AG04450 (cell line): Measurements from ENCODE around the gene PAX5. TPM values are rescaled to one million over a fixed set of nuclear protein-coding genes. Genes with fewer than 3 reads are reported as not detected.

Experiments used
- CTCF ChIA-PET: fragments of 300-600, 350-600 bp; formaldehyde crosslinking; extraction: SDS; loops from one replicate; lab custom pipeline; 2022; ENCODE audit warnings: antibody characterized with exemption, inconsistent platforms; lab: Charles Lee
- POLR2A ChIA-PET: fragments of 350-600 bp; formaldehyde crosslinking; extraction: SDS; loops from one replicate; lab custom pipeline; 2021; ENCODE audit warnings: antibody characterized with exemption, inconsistent platforms; lab: Yijun Ruan, JAX
- DNase-seq: peaks from one replicate; pipeline ENCODE4 v3.0.0-alpha.2; 2011; ENCODE audit warnings: low read depth, low spot score
- H3K27ac ChIP-seq: one replicate; pipeline ENCODE4 v1.5.1; 2012; ENCODE audit warnings: low read depth, low read length, control low read depth
- H3K27me3 ChIP-seq: one replicate; pipeline ENCODE4 v1.6.0; 2012; ENCODE audit warnings: low read length; ENCODE audit not compliant: control insufficient read depth, insufficient read depth
- H3K4me3 ChIP-seq: 2 replicates; pipeline ENCODE4 v1.5.1; 2011; ENCODE audit warnings: mild to moderate bottlenecking, low read depth, low read length, control low read depth
- H3K9me3 ChIP-seq: 2 replicates; pipeline ENCODE4 v1.5.1; 2012; ENCODE audit warnings: low read length; ENCODE audit not compliant: control insufficient read depth, insufficient read depth
- CTCF ChIP-seq: IDR thresholded peaks from 2 replicates; pipeline ENCODE4 v1.5.1; 2011; ENCODE audit warnings: low read depth, low read length, control low read depth, inconsistent platforms
- polyA plus RNA-seq: library from polyadenylated mRNA; depleted of rRNA; stranded (reverse); fragments of >200 nt; gene quantifications from 2 replicates; pipeline ENCODE4 v1.2.3, GENCODE V29; 2011

PAX5 gene
- polyA plus RNA-seq, 1 experiment: not detected

GRCh38 chr9:36962691-36963090 lies 71.4 kb downstream of the PAX5 start:
- Histone ChIP-seq H3K27me3 (peaks cover 10% of the 10 kb centered on the region), H3K27ac (no peak overlapping the region), H3K9me3 (no peaks in the 10 kb centered on the region), H3K4me3 (no peak overlapping the region)
- no peak for TF ChIP-seq CTCF
- CTCF ChIA-PET: interaction anchor here (0.6 kb wide), 1 partner anchor 28 kb away, joined by 9 read pairs; no protein-coding TSS in a partner anchor
- no peak for DNase-seq
- POLR2A ChIA-PET: no interaction called here

GRCh38 chr9:36961561-36962325 lies 72.3 kb downstream of the PAX5 start:
- ChIA-PET CTCF (interaction anchor here (0.6 kb wide), 1 partner anchor 29 kb away, joined by 9 read pairs; no protein-coding TSS in a partner anchor), POLR2A (no interaction called here)
- Histone ChIP-seq H3K9me3 (no peaks in the 10 kb centered on the region), H3K27ac (no peak overlapping the region), H3K27me3 (peaks cover 15% of the 10 kb centered on the region), H3K4me3 (no peak overlapping the region)
- no peak for DNase-seq
- TF ChIP-seq CTCF: no peak

GRCh38 chr9:36961051-36961450 lies 73.0 kb downstream of the PAX5 start:
- no peak for TF ChIP-seq CTCF
- H3K27me3 ChIP-seq: peaks cover 15% of the 10 kb centered on the region
- CTCF ChIA-PET: no interaction called here
- no peak for DNase-seq
- POLR2A ChIA-PET: no interaction called here
- H3K4me3 ChIP-seq: no peak overlapping the region
- H3K27ac ChIP-seq: no peak overlapping the region
- H3K9me3 ChIP-seq: no peaks in the 10 kb centered on the region

GRCh38 chr9:36960575-36960955 lies 73.5 kb downstream of the PAX5 start:
- ChIA-PET POLR2A (no interaction called here), CTCF (no interaction called here)
- Histone ChIP-seq H3K4me3 (no peak overlapping the region), H3K27ac (no peak overlapping the region), H3K9me3 (no peaks in the 10 kb centered on the region), H3K27me3 (peaks cover 15% of the 10 kb centered on the region)
- no peak for DNase-seq
- no peak for TF ChIP-seq CTCF

GRCh38 chr9:36959681-36960574 lies 74.1 kb downstream of the PAX5 start:
- Histone ChIP-seq H3K27ac (no peak overlapping the region), H3K9me3 (no peaks in the 10 kb centered on the region), H3K27me3 (peaks cover 18% of the 10 kb centered on the region), H3K4me3 (no peak overlapping the region)
- CTCF ChIA-PET: no interaction called here
- TF ChIP-seq CTCF: no peak
- POLR2A ChIA-PET: no interaction called here
- DNase-seq: no peak
